ENCODE data around the gene BEGAIN. TPM values are rescaled to one million over a fixed set of nuclear protein-coding genes. Genes with fewer than 3 reads are reported as not detected.

The BEGAIN gene
- total RNA-seq, 1 experiment from 2014 or later, result 3.3 TPM

GRCh38 chr14:100574642-100575031 is 12.6 kb downstream of the BEGAIN start:
- no peak for DNase-seq
- Histone ChIP-seq H3K36me3 (replicated peaks; ENCODE audit: control insufficient read depth, insufficient read depth, low read length) (no peaks in the 10 kb centered on the region), H3K27me3 (ENCODE audit: control insufficient read depth, insufficient read depth, low read length) (peaks cover 3% of the 10 kb centered on the region), H3K4me3 (ENCODE audit: insufficient read depth, low read depth, low read length) (no peak overlapping the region)

GRCh38 chr14:100573757-100574641 is 13.2 kb downstream of the BEGAIN start:
- H3K27me3 ChIP-seq (ENCODE audit: control insufficient read depth, insufficient read depth, low read length), result peaks cover 9% of the 10 kb centered on the region
- H3K4me3 ChIP-seq (ENCODE audit: insufficient read depth, low read depth, low read length), result no peak overlapping the region
- H3K36me3 ChIP-seq (replicated peaks; ENCODE audit: control insufficient read depth, insufficient read depth, low read length), result no peaks in the 10 kb centered on the region
- DNase-seq, result no peak

DNA sequence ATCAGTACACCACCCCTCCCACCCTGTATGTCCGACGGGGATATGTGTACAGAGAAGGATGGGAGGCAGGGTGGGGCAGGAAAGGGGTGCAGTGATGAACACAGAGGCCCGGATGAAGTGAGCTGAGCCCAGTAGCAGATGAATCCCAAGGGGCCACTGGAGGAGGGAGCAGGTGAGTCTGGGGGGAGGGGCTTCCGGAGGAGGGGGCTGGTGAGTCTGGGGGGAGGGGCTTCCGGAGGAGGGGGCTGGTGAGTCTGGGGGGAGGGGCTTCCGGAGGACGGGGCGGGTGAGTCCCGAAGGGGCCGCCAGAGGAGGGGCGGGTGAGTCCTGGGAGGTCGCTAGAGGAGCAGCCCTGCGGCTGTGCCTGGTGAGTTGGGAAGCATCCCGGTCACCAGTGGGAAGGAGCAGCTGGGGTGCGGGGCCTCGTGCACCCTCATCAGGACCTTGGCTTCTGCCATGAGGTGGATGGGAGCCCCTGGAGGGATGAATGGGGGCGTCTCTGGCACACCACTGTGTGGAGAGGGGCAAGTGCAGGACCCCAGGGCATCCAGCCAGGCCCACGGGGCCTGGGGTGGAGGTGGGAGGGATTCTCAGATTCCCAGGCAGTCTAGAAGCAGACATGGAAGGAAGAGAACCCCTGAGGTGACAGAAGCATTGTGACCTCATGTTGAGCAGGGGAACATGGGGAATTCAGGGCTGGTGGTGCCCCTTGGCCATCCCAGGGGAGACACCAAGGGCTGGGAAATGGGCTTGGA is 14.0 kb downstream of the BEGAIN start:
- no peaks in the 10 kb centered on the region for H3K36me3 ChIP-seq (replicated peaks; ENCODE audit: control insufficient read depth, insufficient read depth, low read length)
- peaks cover 18% of the 10 kb centered on the region for H3K27me3 ChIP-seq (ENCODE audit: control insufficient read depth, insufficient read depth, low read length)
- H3K4me3 ChIP-seq (ENCODE audit: insufficient read depth, low read depth, low read length), result peak overlapping the region; percentile 14; the same call in 1 of the 2 replicates
- DNase-seq, result peak; percentile 97

GRCh38 chr14:100572543-100572942 is 14.7 kb downstream of the BEGAIN start:
- Histone ChIP-seq H3K27me3 (ENCODE audit: control insufficient read depth, insufficient read depth, low read length) (peaks cover 23% of the 10 kb centered on the region), H3K4me3 (ENCODE audit: insufficient read depth, low read depth, low read length) (no peak overlapping the region), H3K36me3 (replicated peaks; ENCODE audit: control insufficient read depth, insufficient read depth, low read length) (no peaks in the 10 kb centered on the region)
- DNase-seq, result no peak

DNA sequence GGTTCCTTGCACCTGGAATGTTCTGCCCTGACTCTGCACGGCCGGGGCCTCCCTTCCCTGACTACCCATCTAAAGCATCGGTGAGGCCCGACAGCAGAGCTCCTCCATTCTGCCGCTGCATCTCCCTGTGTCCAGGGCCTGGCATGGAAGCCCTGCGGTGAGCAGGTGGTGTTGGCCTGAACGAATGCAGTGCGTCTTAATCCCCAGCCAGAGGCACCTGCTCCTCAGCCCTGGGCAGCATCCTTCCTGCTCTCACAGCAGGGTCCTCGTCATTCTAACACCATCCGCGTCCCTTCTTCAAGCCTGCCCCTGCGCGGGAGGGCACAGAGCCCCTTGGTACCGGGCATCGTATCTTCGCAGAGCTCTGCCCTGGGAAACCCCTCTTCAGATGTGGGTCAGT is 15.4 kb downstream of the BEGAIN start:
- peaks cover 30% of the 10 kb centered on the region for H3K27me3 ChIP-seq (ENCODE audit: control insufficient read depth, insufficient read depth, low read length)
- H3K36me3 ChIP-seq (replicated peaks; ENCODE audit: control insufficient read depth, insufficient read depth, low read length), result no peaks in the 10 kb centered on the region
- peak; percentile 68 for DNase-seq
- no peak overlapping the region for H3K4me3 ChIP-seq (ENCODE audit: insufficient read depth, low read depth, low read length)

DNA sequence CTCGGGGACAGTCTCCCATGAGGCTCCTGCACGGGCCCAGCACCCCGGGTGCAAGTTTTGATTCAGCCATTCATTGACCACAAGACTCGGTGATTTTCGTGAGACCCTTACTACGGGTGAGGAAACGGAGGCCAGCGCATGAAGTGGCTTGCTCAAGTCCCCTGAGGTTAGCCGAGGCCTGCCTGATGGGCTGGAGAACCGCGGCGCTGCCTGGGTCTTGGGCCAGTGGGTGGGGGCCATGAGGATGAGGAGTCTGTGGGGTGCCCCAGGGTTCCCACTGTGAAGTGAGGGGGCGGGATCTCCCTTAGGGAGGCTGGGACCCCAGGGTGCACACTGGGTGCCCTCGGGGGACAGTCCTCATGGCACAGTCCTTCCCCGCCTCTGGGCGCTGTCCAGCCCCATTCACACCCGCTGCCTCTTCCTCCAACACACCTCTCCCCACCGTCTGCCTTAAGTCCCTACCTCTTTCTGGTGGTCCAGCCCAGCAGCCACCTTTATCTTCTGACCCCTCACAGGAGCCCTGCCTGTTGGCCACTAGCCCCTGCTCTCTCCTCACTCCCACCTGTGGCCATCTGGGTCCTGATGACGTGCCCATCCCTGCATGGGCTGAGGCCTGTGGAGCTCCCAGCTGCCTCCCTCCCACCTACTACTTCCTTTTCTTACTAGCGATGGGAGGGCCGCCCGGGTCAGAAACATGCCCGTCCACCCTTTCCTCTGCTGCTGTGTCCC is 16.3 kb downstream of the BEGAIN start:
- H3K27me3 ChIP-seq (ENCODE audit: control insufficient read depth, insufficient read depth, low read length), result peaks cover 38% of the 10 kb centered on the region
- DNase-seq, result no peak

GRCh38 chr14:100569734-100570286 is 17.4 kb downstream of the BEGAIN start:
- Histone ChIP-seq H3K36me3 (replicated peaks; ENCODE audit: control insufficient read depth, insufficient read depth, low read length) (no peaks in the 10 kb centered on the region), H3K27me3 (ENCODE audit: control insufficient read depth, insufficient read depth, low read length) (peaks cover 42% of the 10 kb centered on the region), H3K4me3 (ENCODE audit: insufficient read depth, low read depth, low read length) (peak overlapping the region; percentile 57; the same call in 1 of the 2 replicates)
- DNase-seq, result peak; percentile 74

More for the DNA sequence above, 16.3 kb downstream of the BEGAIN start:
- H3K4me3 ChIP-seq (ENCODE audit: insufficient read depth, low read depth, low read length), result no peak overlapping the region
- no peaks in the 10 kb centered on the region for H3K36me3 ChIP-seq (replicated peaks; ENCODE audit: control insufficient read depth, insufficient read depth, low read length)

GRCh38 chr14:100568998-100569733 is 18.1 kb downstream of the BEGAIN start:
- DNase-seq, result peak; percentile 84
- Histone ChIP-seq H3K27me3 (ENCODE audit: control insufficient read depth, insufficient read depth, low read length) (peaks cover 42% of the 10 kb centered on the region), H3K36me3 (replicated peaks; ENCODE audit: control insufficient read depth, insufficient read depth, low read length) (no peaks in the 10 kb centered on the region), H3K4me3 (ENCODE audit: insufficient read depth, low read depth, low read length) (peak overlapping the region; percentile 57)

DNA sequence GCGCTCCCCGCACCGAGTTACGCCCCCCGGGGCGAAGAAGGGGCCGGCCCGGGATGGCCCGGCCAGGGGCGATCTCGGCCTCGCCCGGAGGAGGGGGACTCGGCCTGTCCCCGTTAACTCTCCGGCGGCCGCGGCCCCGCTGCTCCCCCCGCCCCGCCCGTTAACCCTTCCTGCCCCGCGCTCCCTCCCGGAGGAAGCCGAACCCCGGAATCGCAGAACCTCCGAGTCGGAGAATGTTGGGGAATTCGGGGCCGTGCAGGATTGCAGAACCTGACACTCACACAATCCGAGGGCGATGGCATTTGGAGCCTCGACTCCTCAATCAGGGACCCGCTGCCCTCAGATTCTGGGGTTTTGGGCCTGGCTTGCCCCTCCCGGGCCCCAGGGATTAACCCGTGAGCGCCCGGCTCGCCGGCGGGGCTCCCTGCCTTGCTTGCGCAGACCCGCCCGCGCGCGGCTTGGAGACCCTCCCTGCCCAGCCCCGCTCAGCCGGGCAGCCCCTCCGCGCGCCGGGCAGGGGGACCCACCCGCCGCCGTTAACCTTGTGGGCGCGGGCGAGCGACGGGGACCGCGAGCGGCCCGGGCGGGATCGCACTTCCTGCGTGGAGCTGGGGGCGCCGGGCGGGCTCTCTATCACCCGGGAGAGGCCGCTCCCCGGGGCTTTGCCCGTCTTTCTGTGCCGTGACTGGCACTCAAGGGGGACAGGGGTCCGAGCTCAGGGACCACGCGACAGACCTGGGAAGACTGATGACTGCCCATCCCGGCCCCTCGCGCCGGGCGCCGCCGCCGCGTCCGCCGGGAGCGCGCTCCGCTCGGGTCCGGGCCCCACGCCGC is 18.8 kb downstream of the BEGAIN start:
- peak; percentile 90 for DNase-seq
- H3K27me3 ChIP-seq (ENCODE audit: control insufficient read depth, insufficient read depth, low read length), result peaks cover 42% of the 10 kb centered on the region
- peak overlapping the region; percentile 57 for H3K4me3 ChIP-seq (ENCODE audit: insufficient read depth, low read depth, low read length)
- no peaks in the 10 kb centered on the region for H3K36me3 ChIP-seq (replicated peaks; ENCODE audit: control insufficient read depth, insufficient read depth, low read length)

DNA sequence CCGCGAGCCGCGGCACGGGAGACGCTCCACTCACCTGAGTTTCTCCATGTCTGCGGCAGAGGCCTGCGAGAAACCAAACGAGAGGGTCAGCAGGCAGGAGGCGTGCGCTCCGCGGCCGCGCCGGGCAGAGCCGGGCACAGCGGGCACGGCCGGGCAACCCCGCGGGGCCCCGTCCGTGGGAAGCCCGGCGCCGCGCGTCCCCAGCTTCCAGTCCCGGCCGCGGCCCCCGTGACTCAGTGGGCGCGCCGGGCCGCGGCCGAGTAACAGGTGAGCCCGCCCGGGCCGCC is 19.4 kb downstream of the BEGAIN start:
- Histone ChIP-seq H3K36me3 (replicated peaks; ENCODE audit: control insufficient read depth, insufficient read depth, low read length) (no peaks in the 10 kb centered on the region), H3K27me3 (ENCODE audit: control insufficient read depth, insufficient read depth, low read length) (peaks cover 42% of the 10 kb centered on the region), H3K4me3 (ENCODE audit: insufficient read depth, low read depth, low read length) (peak overlapping the region; percentile 57)
- DNase-seq, result no peak

- Histone ChIP-seq H3K36me3 (replicated peaks; ENCODE audit: control insufficient read depth, insufficient read depth, low read length) (no peaks in the 10 kb centered on the region), H3K27me3 (ENCODE audit: control insufficient read depth, insufficient read depth, low read length) (peaks cover 42% of the 10 kb centered on the region), H3K4me3 (ENCODE audit: insufficient read depth, low read depth, low read length) (peak overlapping the region; percentile 57)
- DNase-seq, result peak; percentile 89
Measured at GRCh38 chr14:100567009-100567876, 20.0 kb downstream of the BEGAIN start.

- peaks cover 42% of the 10 kb centered on the region for H3K27me3 ChIP-seq (ENCODE audit: control insufficient read depth, insufficient read depth, low read length)
- no peaks in the 10 kb centered on the region for H3K36me3 ChIP-seq (replicated peaks; ENCODE audit: control insufficient read depth, insufficient read depth, low read length)
- H3K4me3 ChIP-seq (ENCODE audit: insufficient read depth, low read depth, low read length), result no peak overlapping the region
- DNase-seq, result no peak
Measured at GRCh38 chr14:100566586-100566985, 20.6 kb downstream of the BEGAIN start.
